Memory B cell (primary cell): ENCODE data around the gene FUT2.
"Not testable (repeated sequence)": the region's sequence is repeated elsewhere in the genome, so short reads cannot be mapped to it uniquely, and the experiment has no call there.

Source experiments
- ATAC-seq: fragments of 150-1000 bp; cut with Tn5 transposase; 2 replicates; pipeline ENCODE4 v1.10.0; 2021; ENCODE audit warnings: low read depth, mild to moderate bottlenecking, moderate library complexity
- DNase-seq, 2 donors: peaks; one replicate each; pipeline ENCODE4 v3.0.0; 2022; ENCODE audit warnings: low spot score in 2 of 2
- H3K27ac Mint-ChIP-seq: one replicate; pipeline ENCODE4 v1.8.0; 2022; ENCODE audit warnings: mild to moderate bottlenecking, moderate library complexity, mixed read lengths
- H3K27me3 Mint-ChIP-seq: one replicate; pipeline ENCODE4 v1.8.0; 2022; ENCODE audit warnings: mixed read lengths
- H3K36me3 Mint-ChIP-seq: one replicate; pipeline ENCODE4 v1.8.0; 2022; ENCODE audit warnings: mild to moderate bottlenecking, mixed read lengths
- H3K4me1 Mint-ChIP-seq: one replicate; pipeline ENCODE4 v1.8.0; 2022; ENCODE audit warnings: mixed read lengths
- H3K4me3 Mint-ChIP-seq: one replicate; pipeline ENCODE4 v1.8.0; 2022; ENCODE audit warnings: mild to moderate bottlenecking, moderate library complexity, mixed read lengths
- H3K9me3 Mint-ChIP-seq: one replicate; pipeline ENCODE4 v1.8.0; 2022; ENCODE audit warnings: mixed read lengths

The FUT2 gene

GRCh38 chr19:48676487-48676886 lies 19.3 kb upstream of the FUT2 start:
- Mint-ChIP-seq H3K27me3 (peaks cover 3% of the 10 kb centered on the region), H3K9me3 (no peaks in the 10 kb centered on the region), H3K36me3 (no peaks in the 10 kb centered on the region), H3K4me1 (peaks cover 6% of the 10 kb centered on the region), H3K4me3 (no peak overlapping the region), H3K27ac (no peak overlapping the region)
- ATAC-seq (no peak), DNase-seq (no peak)

DNA sequence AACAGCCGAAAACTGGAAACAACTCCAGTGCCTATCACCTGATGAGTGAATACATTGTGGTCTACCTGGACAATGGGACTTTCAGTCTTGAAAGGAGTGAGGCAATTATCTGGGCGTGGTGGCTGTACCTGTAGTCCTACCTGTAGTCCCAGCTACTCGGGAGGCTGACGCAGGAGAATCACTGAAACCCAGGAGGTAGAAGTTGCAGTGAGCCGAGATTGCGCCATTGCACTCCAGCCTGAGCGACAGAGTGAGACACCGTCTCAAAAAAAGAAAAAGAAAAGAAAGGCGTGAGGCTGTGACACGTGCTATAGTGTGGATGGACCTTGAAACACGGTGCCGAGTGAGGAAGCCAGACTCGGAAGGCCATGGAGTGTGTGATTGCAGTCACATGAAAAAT lies 18.9 kb upstream of the FUT2 start:
- H3K4me3 Mint-ChIP-seq, result no peak overlapping the region
- no peaks in the 10 kb centered on the region for H3K36me3 Mint-ChIP-seq
- no peaks in the 10 kb centered on the region for H3K9me3 Mint-ChIP-seq
- DNase-seq (no peak), ATAC-seq (no peak)
- peaks cover 3% of the 10 kb centered on the region for H3K27me3 Mint-ChIP-seq
- H3K4me1 Mint-ChIP-seq, result peaks cover 6% of the 10 kb centered on the region
- H3K27ac Mint-ChIP-seq, result no peak overlapping the region

GRCh38 chr19:48678201-48678600 lies 17.6 kb upstream of the FUT2 start:
- DNase-seq (no peak), ATAC-seq (no peak)
- peaks cover 6% of the 10 kb centered on the region for H3K4me1 Mint-ChIP-seq
- H3K36me3 Mint-ChIP-seq, result no peaks in the 10 kb centered on the region
- H3K9me3 Mint-ChIP-seq, result no peaks in the 10 kb centered on the region
- peaks cover 3% of the 10 kb centered on the region for H3K27me3 Mint-ChIP-seq
- no peak overlapping the region for H3K27ac Mint-ChIP-seq
- H3K4me3 Mint-ChIP-seq, result no peak overlapping the region

GRCh38 chr19:48680006-48680405 lies 15.8 kb upstream of the FUT2 start:
- not testable (repeated sequence) for H3K27ac Mint-ChIP-seq, ATAC-seq, H3K4me3 Mint-ChIP-seq, DNase-seq, H3K9me3 Mint-ChIP-seq, H3K27me3 Mint-ChIP-seq, H3K4me1 Mint-ChIP-seq, H3K36me3 Mint-ChIP-seq

DNA sequence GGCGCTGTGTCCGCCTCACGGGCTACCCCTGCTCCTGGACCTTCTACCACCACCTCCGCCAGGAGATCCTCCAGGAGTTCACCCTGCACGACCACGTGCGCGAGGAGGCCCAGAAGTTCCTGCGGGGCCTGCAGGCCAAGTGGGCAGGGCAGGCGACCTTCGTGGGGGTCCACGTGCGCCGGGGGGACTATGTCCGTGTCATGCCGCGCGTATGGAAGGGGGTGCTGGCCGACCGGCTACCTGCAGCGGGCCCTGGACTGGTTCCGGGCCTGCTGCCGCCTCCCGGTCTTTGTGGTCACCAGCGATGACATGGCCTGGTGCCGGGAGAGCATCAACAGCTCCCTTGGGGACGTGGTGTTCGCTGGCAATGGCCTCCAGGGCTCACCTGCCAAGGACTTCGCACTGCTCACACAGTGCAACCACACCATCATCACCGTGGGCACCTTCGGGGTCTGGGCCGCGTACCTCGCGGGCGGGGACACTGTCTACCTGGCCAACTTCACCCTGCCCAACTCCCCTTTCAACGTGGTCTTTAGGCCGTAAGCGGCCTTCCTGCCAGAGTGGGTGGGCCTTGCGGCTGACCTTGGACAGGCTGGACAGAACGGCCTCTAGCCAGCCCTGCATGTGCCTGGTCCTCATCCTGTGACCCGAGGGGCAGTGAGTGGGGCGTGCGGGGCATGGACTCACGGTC lies 15.2 kb upstream of the FUT2 start:
- DNase-seq (no peak), ATAC-seq (no peak)
- Mint-ChIP-seq H3K4me1 (no peaks in the 10 kb centered on the region), H3K27ac (no peak overlapping the region), H3K27me3 (peaks cover 1% of the 10 kb centered on the region), H3K36me3 (no peaks in the 10 kb centered on the region), H3K4me3 (no peak overlapping the region), H3K9me3 (no peaks in the 10 kb centered on the region)

DNA sequence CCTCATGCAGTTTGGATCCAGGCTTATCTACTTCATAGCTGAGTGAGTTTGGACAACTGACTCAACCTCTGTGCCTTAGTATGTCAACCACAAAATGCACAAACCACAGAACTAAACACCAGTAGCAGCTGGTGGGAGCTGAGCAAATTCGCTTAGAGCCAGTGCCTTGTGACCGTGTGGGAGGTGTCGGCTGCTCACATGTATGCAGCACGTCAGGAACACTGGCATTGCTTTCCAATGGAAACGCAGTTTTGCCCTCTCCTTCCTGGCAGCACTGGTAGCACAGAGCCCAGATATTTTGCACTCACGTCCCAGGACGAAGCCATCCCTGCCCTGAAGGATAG lies 14.7 kb upstream of the FUT2 start:
- Mint-ChIP-seq H3K27ac (no peak overlapping the region), H3K36me3 (no peaks in the 10 kb centered on the region), H3K27me3 (peaks cover 1% of the 10 kb centered on the region), H3K9me3 (no peaks in the 10 kb centered on the region), H3K4me1 (no peaks in the 10 kb centered on the region), H3K4me3 (no peak overlapping the region)
- DNase-seq, result no peak
- ATAC-seq, result peak; percentile 21

- H3K4me3 Mint-ChIP-seq, result peak overlapping the region; percentile 24
- DNase-seq (no peak), ATAC-seq (no peak)
- peaks cover 1% of the 10 kb centered on the region for H3K27me3 Mint-ChIP-seq
- no peaks in the 10 kb centered on the region for H3K4me1 Mint-ChIP-seq
- H3K27ac Mint-ChIP-seq, result no peak overlapping the region
- no peaks in the 10 kb centered on the region for H3K9me3 Mint-ChIP-seq
- H3K36me3 Mint-ChIP-seq, result no peaks in the 10 kb centered on the region
These were observed 12.4 kb upstream of the FUT2 start for GRCh38 chr19:48683349-48683748.

- no peak overlapping the region for H3K27ac Mint-ChIP-seq
- H3K4me1 Mint-ChIP-seq, result no peaks in the 10 kb centered on the region
- H3K9me3 Mint-ChIP-seq, result no peaks in the 10 kb centered on the region
- H3K36me3 Mint-ChIP-seq, result no peaks in the 10 kb centered on the region
- H3K27me3 Mint-ChIP-seq, result no peaks in the 10 kb centered on the region
- DNase-seq (no peak), ATAC-seq (no peak)
- no peak overlapping the region for H3K4me3 Mint-ChIP-seq
These were observed 10.2 kb upstream of the FUT2 start for GRCh38 chr19:48685583-48685982.

DNA sequence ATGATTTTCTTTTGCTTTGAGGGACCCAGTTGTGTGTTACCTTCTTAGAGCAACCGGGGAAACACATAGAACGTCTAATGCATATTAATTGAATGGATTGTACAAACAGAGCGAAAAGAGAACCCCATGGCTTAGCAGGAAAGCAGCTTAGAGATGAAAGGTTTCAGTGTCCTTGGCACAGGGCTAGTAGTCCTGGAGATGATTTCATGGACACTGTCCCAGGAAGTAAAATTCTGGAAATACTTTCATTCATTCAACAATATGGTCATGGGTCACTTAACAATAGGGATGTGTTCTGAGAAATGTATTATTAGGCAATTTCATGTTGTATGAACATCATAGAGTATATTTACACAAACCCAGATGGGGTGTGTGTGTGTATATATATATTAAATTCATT lies 9.7 kb upstream of the FUT2 start:
- H3K36me3 Mint-ChIP-seq, result no peaks in the 10 kb centered on the region
- no peaks in the 10 kb centered on the region for H3K27me3 Mint-ChIP-seq
- DNase-seq (no peak), ATAC-seq (no peak)
- no peak overlapping the region for H3K4me3 Mint-ChIP-seq
- H3K4me1 Mint-ChIP-seq, result no peaks in the 10 kb centered on the region
- no peaks in the 10 kb centered on the region for H3K9me3 Mint-ChIP-seq
- no peak overlapping the region for H3K27ac Mint-ChIP-seq

DNA sequence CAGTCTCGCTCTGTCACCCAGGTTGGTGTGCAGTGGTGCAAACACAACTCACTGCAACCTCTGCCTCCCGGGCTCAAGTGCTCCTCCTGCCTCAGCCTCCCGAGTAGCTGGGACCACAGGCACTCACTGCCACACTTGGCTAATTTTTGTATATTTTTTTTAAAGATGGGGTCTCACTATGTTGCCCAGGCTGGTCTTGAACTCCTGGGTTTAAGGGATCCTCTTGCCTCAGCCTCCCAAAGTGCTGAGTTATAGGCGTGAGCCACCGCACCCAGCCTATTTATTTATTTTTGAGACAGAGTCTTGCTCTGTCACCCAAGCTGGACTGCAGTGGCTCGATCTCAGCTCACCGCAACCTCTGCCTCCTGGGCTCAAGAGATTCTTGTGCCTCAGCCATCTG lies 9.1 kb upstream of the FUT2 start:
- H3K27me3 Mint-ChIP-seq, H3K9me3 Mint-ChIP-seq, H3K4me3 Mint-ChIP-seq, DNase-seq, H3K4me1 Mint-ChIP-seq, H3K27ac Mint-ChIP-seq, ATAC-seq, H3K36me3 Mint-ChIP-seq: not testable (repeated sequence)

DNA sequence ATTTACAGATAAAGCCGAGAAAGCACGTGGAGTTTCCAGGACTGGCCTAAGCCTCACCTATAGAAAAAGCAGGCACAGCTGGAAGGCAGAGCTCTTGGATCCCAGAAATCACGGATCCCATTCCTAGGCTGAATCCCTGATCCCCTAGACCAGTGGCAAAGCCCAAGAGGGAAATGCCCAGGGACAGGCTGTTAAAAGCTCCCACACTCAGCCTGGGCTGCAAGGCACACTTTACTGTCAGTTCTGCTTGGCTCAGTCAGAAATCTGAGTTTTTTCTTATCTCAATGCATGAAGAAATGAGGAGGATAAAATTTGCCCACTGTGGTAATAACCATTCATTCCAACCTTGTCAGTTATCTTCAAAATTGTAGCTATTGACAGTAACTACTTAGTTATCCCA lies 8.0 kb upstream of the FUT2 start:
- H3K27me3 Mint-ChIP-seq, result no peaks in the 10 kb centered on the region

DNA sequence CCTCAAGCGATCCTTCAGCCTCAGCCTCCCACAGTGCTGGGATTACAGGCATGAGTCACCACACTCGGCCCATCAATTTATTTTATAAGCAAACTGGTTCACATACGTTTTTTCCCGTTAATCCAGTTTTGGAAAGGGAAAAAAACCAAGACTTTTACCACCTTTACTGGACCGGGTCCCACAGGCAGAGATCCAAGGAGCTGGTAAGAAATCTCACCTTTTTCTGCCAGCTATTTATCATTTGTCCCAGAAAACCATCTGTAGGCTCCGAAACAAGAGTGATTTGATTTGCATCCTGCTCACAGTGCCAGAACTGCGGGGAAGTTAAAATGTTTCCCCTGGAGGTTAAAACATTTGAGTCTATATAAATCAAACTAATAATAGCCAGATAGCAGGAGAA lies 6.3 kb upstream of the FUT2 start:
- H3K27me3 Mint-ChIP-seq, result no peaks in the 10 kb centered on the region
- DNase-seq (no peak), ATAC-seq (no peak)
- no peaks in the 10 kb centered on the region for H3K4me1 Mint-ChIP-seq
- H3K36me3 Mint-ChIP-seq, result no peaks in the 10 kb centered on the region
- H3K4me3 Mint-ChIP-seq, result no peak overlapping the region
- H3K27ac Mint-ChIP-seq, result no peak overlapping the region
- no peaks in the 10 kb centered on the region for H3K9me3 Mint-ChIP-seq

More for the DNA sequence above, 8.0 kb upstream of the FUT2 start:
- no peak for DNase-seq
- no peak for ATAC-seq
- no peaks in the 10 kb centered on the region for H3K9me3 Mint-ChIP-seq
- no peaks in the 10 kb centered on the region for H3K4me1 Mint-ChIP-seq
- no peak overlapping the region for H3K27ac Mint-ChIP-seq
- no peak overlapping the region for H3K4me3 Mint-ChIP-seq
- H3K36me3 Mint-ChIP-seq, result no peaks in the 10 kb centered on the region

DNA sequence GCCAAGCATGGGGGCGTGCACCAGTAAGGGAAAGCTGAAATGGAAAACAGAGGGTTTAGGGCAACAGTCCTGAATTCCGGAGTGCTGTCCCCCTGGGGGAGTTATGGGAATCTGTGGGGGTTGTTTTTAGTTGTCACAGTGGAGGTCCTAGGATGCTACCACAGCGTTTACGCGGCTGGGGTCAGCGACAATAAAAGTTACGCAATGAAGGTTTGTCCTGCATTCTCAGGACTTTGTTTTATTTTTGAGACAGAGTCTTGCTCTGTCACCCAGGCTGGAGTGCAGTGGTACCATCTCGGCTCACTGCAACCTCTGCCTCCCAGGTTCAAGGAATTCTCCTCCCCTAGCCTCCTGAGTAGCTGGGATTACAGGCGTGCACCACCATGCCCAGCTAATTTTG lies 2.1 kb upstream of the FUT2 start:
- not testable (repeated sequence) for DNase-seq, ATAC-seq, H3K9me3 Mint-ChIP-seq, H3K27ac Mint-ChIP-seq, H3K36me3 Mint-ChIP-seq, H3K27me3 Mint-ChIP-seq, H3K4me1 Mint-ChIP-seq, H3K4me3 Mint-ChIP-seq

- peak overlapping the region; percentile 53 for H3K4me3 Mint-ChIP-seq
- peak; percentile 43 for ATAC-seq
These were observed 711 bp downstream of the FUT2 start for GRCh38 chr19:48696353-48697010.

DNA sequence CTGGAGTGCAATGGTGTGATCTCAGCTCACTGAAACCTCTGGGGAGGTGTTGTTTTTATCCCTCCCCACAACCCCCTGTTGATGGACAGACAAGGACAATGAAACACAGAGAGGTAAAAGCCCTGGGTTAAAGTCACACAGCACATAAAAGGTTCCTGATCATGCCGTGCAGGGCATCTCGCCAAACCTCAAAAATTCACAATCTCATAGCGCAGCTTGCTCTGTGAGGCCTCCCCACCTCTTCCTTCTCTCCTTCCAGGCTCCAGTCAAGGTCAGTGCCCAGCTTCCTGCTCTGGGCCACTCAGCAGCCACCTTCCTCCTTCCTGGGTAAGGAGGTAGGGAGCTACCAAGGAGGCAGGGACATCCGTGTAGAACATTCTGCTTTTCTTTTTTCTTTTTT lies 2.3 kb downstream of the FUT2 start:
- H3K4me3 Mint-ChIP-seq, result no peak overlapping the region
- peaks cover 8% of the 10 kb centered on the region for H3K36me3 Mint-ChIP-seq
- H3K4me1 Mint-ChIP-seq, result peaks cover 13% of the 10 kb centered on the region
- no peaks in the 10 kb centered on the region for H3K9me3 Mint-ChIP-seq
- peaks cover 12% of the 10 kb centered on the region for H3K27me3 Mint-ChIP-seq
- no peak overlapping the region for H3K27ac Mint-ChIP-seq
- DNase-seq (no peak), ATAC-seq (no peak)

More at GRCh38 chr19:48696353-48697010, 711 bp downstream of the FUT2 start:
- Mint-ChIP-seq H3K27me3 (peaks cover 12% of the 10 kb centered on the region), H3K9me3 (no peaks in the 10 kb centered on the region), H3K4me1 (peaks cover 8% of the 10 kb centered on the region), H3K27ac (no peak overlapping the region), H3K36me3 (peaks cover 2% of the 10 kb centered on the region)
- no peak for DNase-seq
